Measurements from ENCODE around the gene CENPO. TPM values are rescaled to one million over a fixed set of nuclear protein-coding genes. Genes with fewer than 3 reads are reported as not detected.

CENPO gene
- total and polyA plus RNA-seq, 8 donors: 9.9 to 33.2 (median 20.0) TPM

- H3K36me3 ChIP-seq: no peaks in the 10 kb centered on the region
- intact Hi-C loops (cut with DNase I): no loop called here
- H3K4me3 ChIP-seq: no peak overlapping the region
- no peaks in the 10 kb centered on the region for H3K4me1 ChIP-seq
- H3K27me3 ChIP-seq: no peaks in the 10 kb centered on the region
- peaks cover 0 to under 1% of the 10 kb centered on the region in 2 donors for H3K9me3 ChIP-seq
- ATAC-seq: no peak
- DNase-seq: no peak
- no peak overlapping the region for H3K27ac ChIP-seq
- no peak for TF ChIP-seq CTCF (IDR thresholded peaks at IDR 0.05)
These were observed 60.8 kb downstream of the CENPO start for GRCh38 chr2:24853996-24854395.

GRCh38 chr2:24855022-24855622 lies 61.9 kb downstream of the CENPO start:
- H3K27me3 ChIP-seq: no peaks in the 10 kb centered on the region
- no peak for ATAC-seq
- no peaks in the 10 kb centered on the region for H3K4me1 ChIP-seq
- no peak for DNase-seq
- no peaks in the 10 kb centered on the region for H3K9me3 ChIP-seq
- H3K4me3 ChIP-seq: no peak overlapping the region
- no peaks in the 10 kb centered on the region for H3K36me3 ChIP-seq
- TF ChIP-seq CTCF (IDR thresholded peaks at IDR 0.05): no peak
- intact Hi-C loops (cut with DNase I): no loop called here
- H3K27ac ChIP-seq: peak overlapping the region in 1 of 2 donors; percentile 26

GRCh38 chr2:24855726-24856125 lies 62.5 kb downstream of the CENPO start:
- ATAC-seq: peak; percentile 15
- H3K27ac ChIP-seq: peak overlapping the region in 1 of 2 donors; percentile 26
- no peaks in the 10 kb centered on the region for H3K27me3 ChIP-seq
- H3K9me3 ChIP-seq: no peaks in the 10 kb centered on the region
- intact Hi-C loops (cut with DNase I): no loop called here
- H3K4me1 ChIP-seq: no peaks in the 10 kb centered on the region
- no peaks in the 10 kb centered on the region for H3K36me3 ChIP-seq
- no peak for TF ChIP-seq CTCF (IDR thresholded peaks at IDR 0.05)
- no peak for DNase-seq
- H3K4me3 ChIP-seq: no peak overlapping the region

GRCh38 chr2:24856791-24857211 lies 63.6 kb downstream of the CENPO start:
- ATAC-seq: no peak

GRCh38 chr2:24857746-24858145 lies 64.5 kb downstream of the CENPO start:
- Histone ChIP-seq H3K27ac (no peak overlapping the region), H3K4me1 (no peaks in the 10 kb centered on the region), H3K4me3 (no peak overlapping the region), H3K27me3 (no peaks in the 10 kb centered on the region), H3K36me3 (no peaks in the 10 kb centered on the region), H3K9me3 (no peaks in the 10 kb centered on the region)
- no peak for DNase-seq
- no peak for TF ChIP-seq CTCF (IDR thresholded peaks at IDR 0.05)
- intact Hi-C loops (cut with DNase I): no loop called here
- ATAC-seq: no peak

More at GRCh38 chr2:24856791-24857211, 63.6 kb downstream of the CENPO start:
- no peak for DNase-seq
- Histone ChIP-seq H3K36me3 (no peaks in the 10 kb centered on the region), H3K27me3 (no peaks in the 10 kb centered on the region), H3K27ac (no peak overlapping the region), H3K4me1 (no peaks in the 10 kb centered on the region), H3K4me3 (no peak overlapping the region), H3K9me3 (no peaks in the 10 kb centered on the region)
- no peak for TF ChIP-seq CTCF (IDR thresholded peaks at IDR 0.05)
- intact Hi-C loops (cut with DNase I): no loop called here
